Thyroid gland (tissue), 4 donors: ENCODE measurements around the gene TP53AIP1. TPM values are rescaled to one million over a fixed set of nuclear protein-coding genes. Genes with fewer than 3 reads are reported as not detected.

Source experiments
- DNase-seq, 2 donors: peaks; one replicate each; pipeline ENCODE4 v3.0.0-alpha.2; 2019
- H3K27ac ChIP-seq, 3 donors: fragments of 200-600 bp; sonication (generic); 1 replicate in 2 of 3; 2 replicates in 1 of 3; pipeline ENCODE4 v1.5.1; 2016 to 2019; ENCODE audit warnings: mild to moderate bottlenecking in 1 of 3, moderate library complexity in 1 of 3
- H3K27me3 ChIP-seq: fragments of 200-600 bp; sonication (generic); one replicate; pipeline ENCODE4 v1.5.1; 2019
- H3K36me3 ChIP-seq, 2 donors: fragments of 200-600 bp; sonication (generic); one replicate each; pipeline ENCODE4 v1.5.1; 2016 to 2019
- H3K4me1 ChIP-seq, 2 donors: fragments of 200-600 bp; sonication (generic); one replicate each; pipeline ENCODE4 v1.5.1; 2017 to 2019
- H3K4me3 ChIP-seq, 3 donors: fragments of 200-600 bp; sonication (generic); replicated peaks in 1 of 3; 1 replicate in 2 of 3; 2 replicates in 1 of 3; pipeline ENCODE4 v1.5.1; 2016; ENCODE audit warnings: mild to moderate bottlenecking in 1 of 3
- H3K9me3 ChIP-seq: fragments of 200-600 bp; sonication (generic); one replicate; pipeline ENCODE4 v1.5.1; 2017
- POLR2A ChIP-seq, 2 donors: fragments of 450-650 bp; IDR thresholded peaks; one replicate each; pipeline ENCODE4 v1.6.1; 2017; ENCODE audit warnings: antibody characterized with exemption in 2 of 2, mild to moderate bottlenecking in 2 of 2, moderate library complexity in 1 of 2
- WGBS, 2 donors: methylation state at CpG; one replicate each; pipeline ENCODE4 v1.1.5; 2017; 5-methylcytosine and 5-hydroxymethylcytosine counted together
- intact Hi-C: fragments of 100-400 bp; cut with DNase I; formaldehyde crosslinking; loops from one replicate; pipeline ENCODE4 v1.15.1; 2023
- total RNA-seq, 4 donors: library from RNA; depleted of rRNA; stranded (reverse); fragments of >200 nt; gene quantifications; one replicate each; pipeline ENCODE4 v1.2.3, GENCODE V29; 2016
- TF ChIP-seq, protein P1 (sequence below), 6 experiments: fragments of 200-600 bp in 3 of 6; fragments of 450-650 bp in 3 of 6; sonication (generic) in 3 of 6; IDR thresholded peaks; one replicate each; pipeline ENCODE4 v1.5.1; 2016 to 2019; ENCODE audit warnings: antibody characterized with exemption in 6 of 6, mild to moderate bottlenecking in 2 of 6, inconsistent platforms in 1 of 6, moderate library complexity in 1 of 6

Gene TP53AIP1
- total RNA-seq, 4 donors from 2014 or later, result not detected

DNA sequence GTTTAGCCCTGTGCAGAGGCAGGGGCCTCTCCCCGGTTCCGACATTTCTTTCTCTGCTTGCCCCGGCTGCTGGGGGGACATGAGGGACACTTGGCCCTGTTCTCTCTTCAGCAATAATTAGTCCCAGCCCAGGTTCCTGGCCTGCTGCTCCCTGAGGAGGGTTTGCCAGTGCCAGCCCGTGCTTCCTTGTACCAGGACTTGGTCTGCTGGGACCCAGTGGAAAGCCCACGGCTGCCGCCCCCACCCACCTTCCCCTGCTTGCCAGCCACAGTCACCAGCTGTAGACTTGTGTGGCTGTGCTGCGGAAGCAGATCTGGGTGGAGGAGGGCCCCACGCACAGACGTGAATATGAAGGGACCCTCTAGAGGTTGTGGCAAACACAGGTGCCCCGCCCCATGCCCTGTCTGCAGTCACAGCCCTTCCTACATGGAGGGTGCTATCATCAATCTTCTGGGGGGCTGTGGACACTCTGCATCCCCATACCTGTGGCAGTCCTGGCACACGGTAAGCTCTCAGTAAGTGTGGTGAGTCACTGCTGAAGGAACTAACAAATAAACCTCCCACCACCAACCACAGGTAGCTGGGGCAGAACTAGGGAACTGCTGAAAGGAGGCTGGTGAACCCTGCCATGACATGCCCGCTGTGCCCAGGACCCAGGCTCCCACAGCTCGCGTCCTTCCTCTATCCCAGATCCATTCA is 949 bp downstream of the TP53AIP1 start:
- TF ChIP-seq POLR2A (IDR thresholded peaks at IDR 0.05), result no peak
- TF ChIP-seq, protein P1, sequence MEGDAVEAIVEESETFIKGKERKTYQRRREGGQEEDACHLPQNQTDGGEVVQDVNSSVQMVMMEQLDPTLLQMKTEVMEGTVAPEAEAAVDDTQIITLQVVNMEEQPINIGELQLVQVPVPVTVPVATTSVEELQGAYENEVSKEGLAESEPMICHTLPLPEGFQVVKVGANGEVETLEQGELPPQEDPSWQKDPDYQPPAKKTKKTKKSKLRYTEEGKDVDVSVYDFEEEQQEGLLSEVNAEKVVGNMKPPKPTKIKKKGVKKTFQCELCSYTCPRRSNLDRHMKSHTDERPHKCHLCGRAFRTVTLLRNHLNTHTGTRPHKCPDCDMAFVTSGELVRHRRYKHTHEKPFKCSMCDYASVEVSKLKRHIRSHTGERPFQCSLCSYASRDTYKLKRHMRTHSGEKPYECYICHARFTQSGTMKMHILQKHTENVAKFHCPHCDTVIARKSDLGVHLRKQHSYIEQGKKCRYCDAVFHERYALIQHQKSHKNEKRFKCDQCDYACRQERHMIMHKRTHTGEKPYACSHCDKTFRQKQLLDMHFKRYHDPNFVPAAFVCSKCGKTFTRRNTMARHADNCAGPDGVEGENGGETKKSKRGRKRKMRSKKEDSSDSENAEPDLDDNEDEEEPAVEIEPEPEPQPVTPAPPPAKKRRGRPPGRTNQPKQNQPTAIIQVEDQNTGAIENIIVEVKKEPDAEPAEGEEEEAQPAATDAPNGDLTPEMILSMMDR (IDR thresholded peaks at IDR 0.05), result no peak
- H3K4me3 ChIP-seq, result no peak overlapping the region
- no peaks in the 10 kb centered on the region for H3K27me3 ChIP-seq
- WGBS, 2 donors, result 92 to 97% methylated on average over 8 to 11 of the region's 14 CpGs
- no peak for DNase-seq
- H3K4me1 ChIP-seq, result peaks cover 0 to 7% of the 10 kb centered on the region in 2 donors
- H3K27ac ChIP-seq, result no peak overlapping the region
- no peaks in the 10 kb centered on the region for H3K9me3 ChIP-seq
- no peaks in the 10 kb centered on the region for H3K36me3 ChIP-seq
- intact Hi-C loops, result no loop called here

- intact Hi-C loops, result no loop called here
- 80 to 82% methylated on average over 8 of the region's 8 CpGs for WGBS, 2 donors
- no peaks in the 10 kb centered on the region for H3K27me3 ChIP-seq
- no peak overlapping the region for H3K4me3 ChIP-seq
- no peak for TF ChIP-seq POLR2A (IDR thresholded peaks at IDR 0.05)
- TF ChIP-seq, protein P1 (IDR thresholded peaks at IDR 0.05), result no peak
- no peaks in the 10 kb centered on the region for H3K36me3 ChIP-seq
- DNase-seq, result no peak
- no peaks in the 10 kb centered on the region for H3K9me3 ChIP-seq
- no peak overlapping the region for H3K27ac ChIP-seq
- peaks cover 0 to 8% of the 10 kb centered on the region in 2 donors for H3K4me1 ChIP-seq
These were observed 1.6 kb downstream of the TP53AIP1 start for GRCh38 chr11:128941110-128941509.

DNA sequence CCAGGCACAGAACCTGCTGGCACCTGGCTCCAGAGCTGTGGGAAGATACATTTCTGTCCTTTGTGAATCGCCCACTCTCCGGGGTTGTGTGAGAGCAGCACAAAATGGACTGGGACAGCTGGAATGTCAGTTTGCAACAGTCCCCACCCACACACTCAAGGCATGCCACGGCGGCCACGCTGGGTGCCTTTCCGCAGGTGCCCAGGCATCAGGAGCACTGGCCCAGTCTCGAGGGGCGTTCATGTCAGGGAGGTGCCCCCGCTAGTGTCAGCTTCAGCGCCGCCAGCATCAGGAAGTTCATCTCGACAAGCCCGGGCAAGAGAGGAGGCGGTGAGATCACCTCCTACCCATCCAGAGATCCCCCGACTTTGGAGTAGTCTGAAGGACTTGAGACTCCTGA is 2.1 kb downstream of the TP53AIP1 start:
- intact Hi-C loops, result no loop called here
- DNase-seq, result no peak
- TF ChIP-seq, protein P1 (IDR thresholded peaks at IDR 0.05), result no peak
- TF ChIP-seq POLR2A (IDR thresholded peaks at IDR 0.05), result no peak

DNA sequence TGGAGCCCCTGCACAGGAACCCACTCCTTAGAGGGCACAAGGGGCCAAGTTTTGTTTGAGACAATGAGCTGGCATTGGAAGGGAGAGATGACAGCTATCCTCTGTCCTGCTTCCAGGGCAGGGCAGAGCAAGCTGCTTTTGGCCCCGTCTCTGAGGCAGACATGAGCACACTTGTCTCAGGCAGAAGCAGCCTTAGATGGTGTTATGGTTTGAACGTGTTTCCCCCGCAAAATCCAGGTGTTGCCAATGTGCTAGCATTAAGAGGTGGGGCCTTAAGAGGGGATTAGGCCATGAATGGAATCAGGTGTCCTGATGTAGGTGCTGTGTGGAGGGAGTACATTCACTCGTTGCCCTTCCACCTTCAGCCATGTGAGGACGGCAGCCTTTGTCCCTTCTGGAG is 2.5 kb downstream of the TP53AIP1 start:
- DNase-seq, result no peak
- 74 to 83% methylated on average over 5 of the region's 5 CpGs for WGBS, 2 donors

More for the DNA sequence above, 2.1 kb downstream of the TP53AIP1 start:
- Histone ChIP-seq H3K36me3 (no peaks in the 10 kb centered on the region), H3K27me3 (no peaks in the 10 kb centered on the region), H3K27ac (no peak overlapping the region), H3K9me3 (no peaks in the 10 kb centered on the region), H3K4me3 (no peak overlapping the region), H3K4me1 (peaks cover 0 to 8% of the 10 kb centered on the region in 2 donors)
- WGBS, 2 donors, result 67 to 71% methylated on average over 10 to 15 of the region's 15 CpGs

GRCh38 chr11:128939591-128939990 is 3.1 kb downstream of the TP53AIP1 start:
- Histone ChIP-seq H3K27me3 (no peaks in the 10 kb centered on the region), H3K27ac (no peak overlapping the region), H3K4me3 (no peak overlapping the region), H3K36me3 (no peaks in the 10 kb centered on the region), H3K9me3 (no peaks in the 10 kb centered on the region), H3K4me1 (peaks cover 0 to 8% of the 10 kb centered on the region in 2 donors)
- 77 to 79% methylated on average over 11 of the region's 11 CpGs for WGBS, 2 donors
- intact Hi-C loops, result no loop called here
- TF ChIP-seq, protein P1 (IDR thresholded peaks at IDR 0.05), result no peak
- no peak for TF ChIP-seq POLR2A (IDR thresholded peaks at IDR 0.05)
- DNase-seq, result no peak

More for the DNA sequence above, 2.5 kb downstream of the TP53AIP1 start:
- Histone ChIP-seq H3K36me3 (no peaks in the 10 kb centered on the region), H3K27ac (no peak overlapping the region), H3K9me3 (no peaks in the 10 kb centered on the region), H3K27me3 (no peaks in the 10 kb centered on the region), H3K4me3 (no peak overlapping the region), H3K4me1 (peaks cover 0 to 8% of the 10 kb centered on the region in 2 donors)
- no peak for TF ChIP-seq POLR2A (IDR thresholded peaks at IDR 0.05)
- intact Hi-C loops, result no loop called here
